HG03039 (cell line): Measurements from ENCODE around the gene MYO15A.

Experiments
- ATAC-seq: cut with Tn5 transposase; IDR thresholded peaks from one replicate; pipeline ENCODE4 v1.9.1; 2021; ENCODE audit warnings: mild to moderate bottlenecking, moderate library complexity; ENCODE audit not compliant: unreplicated experiment

The MYO15A gene, protein sequence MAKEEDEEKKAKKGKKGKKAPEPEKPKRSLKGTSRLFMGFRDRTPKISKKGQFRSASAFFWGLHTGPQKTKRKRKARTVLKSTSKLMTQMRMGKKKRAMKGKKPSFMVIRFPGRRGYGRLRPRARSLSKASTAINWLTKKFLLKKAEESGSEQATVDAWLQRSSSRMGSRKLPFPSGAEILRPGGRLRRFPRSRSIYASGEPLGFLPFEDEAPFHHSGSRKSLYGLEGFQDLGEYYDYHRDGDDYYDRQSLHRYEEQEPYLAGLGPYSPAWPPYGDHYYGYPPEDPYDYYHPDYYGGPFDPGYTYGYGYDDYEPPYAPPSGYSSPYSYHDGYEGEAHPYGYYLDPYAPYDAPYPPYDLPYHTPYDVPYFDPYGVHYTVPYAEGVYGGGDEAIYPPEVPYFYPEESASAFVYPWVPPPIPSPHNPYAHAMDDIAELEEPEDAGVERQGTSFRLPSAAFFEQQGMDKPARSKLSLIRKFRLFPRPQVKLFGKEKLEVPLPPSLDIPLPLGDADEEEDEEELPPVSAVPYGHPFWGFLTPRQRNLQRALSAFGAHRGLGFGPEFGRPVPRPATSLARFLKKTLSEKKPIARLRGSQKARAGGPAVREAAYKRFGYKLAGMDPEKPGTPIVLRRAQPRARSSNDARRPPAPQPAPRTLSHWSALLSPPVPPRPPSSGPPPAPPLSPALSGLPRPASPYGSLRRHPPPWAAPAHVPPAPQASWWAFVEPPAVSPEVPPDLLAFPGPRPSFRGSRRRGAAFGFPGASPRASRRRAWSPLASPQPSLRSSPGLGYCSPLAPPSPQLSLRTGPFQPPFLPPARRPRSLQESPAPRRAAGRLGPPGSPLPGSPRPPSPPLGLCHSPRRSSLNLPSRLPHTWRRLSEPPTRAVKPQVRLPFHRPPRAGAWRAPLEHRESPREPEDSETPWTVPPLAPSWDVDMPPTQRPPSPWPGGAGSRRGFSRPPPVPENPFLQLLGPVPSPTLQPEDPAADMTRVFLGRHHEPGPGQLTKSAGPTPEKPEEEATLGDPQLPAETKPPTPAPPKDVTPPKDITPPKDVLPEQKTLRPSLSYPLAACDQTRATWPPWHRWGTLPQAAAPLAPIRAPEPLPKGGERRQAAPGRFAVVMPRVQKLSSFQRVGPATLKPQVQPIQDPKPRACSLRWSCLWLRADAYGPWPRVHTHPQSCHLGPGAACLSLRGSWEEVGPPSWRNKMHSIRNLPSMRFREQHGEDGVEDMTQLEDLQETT (N-terminal part only)

DNA sequence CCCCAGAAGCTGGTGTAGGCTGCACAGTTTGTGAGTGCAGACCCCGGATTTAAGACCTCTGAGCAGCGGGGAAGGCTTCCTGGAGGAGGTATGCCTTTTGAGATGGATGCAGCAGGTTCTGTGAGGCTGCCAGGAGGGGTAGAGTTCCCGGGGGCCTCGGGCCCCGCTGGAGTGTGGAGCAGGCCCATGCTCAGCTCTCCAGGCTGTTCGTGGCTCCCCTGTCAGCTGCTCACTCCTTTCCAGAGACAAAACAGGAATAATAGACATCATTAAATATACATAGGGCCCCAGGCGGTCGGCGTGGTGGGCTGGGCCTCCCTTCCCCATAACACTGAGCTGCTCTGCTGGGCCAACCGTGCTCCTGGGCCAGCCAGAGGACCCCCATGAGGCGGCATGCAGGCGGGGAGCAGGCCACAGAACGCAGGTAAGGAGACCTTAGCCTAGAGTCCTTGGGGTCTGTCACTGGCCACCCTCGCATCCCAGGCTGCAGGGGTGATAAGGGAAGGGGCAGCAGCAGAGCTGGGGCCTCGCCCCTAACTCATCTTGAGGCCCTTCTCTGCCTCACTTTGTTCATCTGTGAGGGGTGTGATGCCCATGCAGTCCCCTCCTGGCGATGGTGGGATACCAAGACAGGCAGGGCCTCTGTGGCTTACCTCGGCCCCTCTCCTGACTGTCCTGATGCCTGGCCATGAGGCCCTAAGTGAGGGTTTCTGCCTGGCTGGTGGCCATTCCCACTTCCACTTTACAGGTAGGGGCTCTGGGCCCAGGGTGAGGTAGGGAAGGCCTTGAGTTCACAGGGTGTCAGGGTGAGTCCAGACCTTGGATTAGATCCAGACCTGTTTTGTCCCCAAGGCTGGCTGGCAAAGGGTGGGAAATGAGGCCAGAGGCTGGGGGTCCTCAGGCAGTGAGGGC lies at the start of gene MYO15A:
Gene MYO15A, plus strand, starts transcription at position 356 of the 912 bp plus-strand sequence. CDS start 10,045 bp downstream, outside the sequence.
- ATAC-seq, result no peak

DNA sequence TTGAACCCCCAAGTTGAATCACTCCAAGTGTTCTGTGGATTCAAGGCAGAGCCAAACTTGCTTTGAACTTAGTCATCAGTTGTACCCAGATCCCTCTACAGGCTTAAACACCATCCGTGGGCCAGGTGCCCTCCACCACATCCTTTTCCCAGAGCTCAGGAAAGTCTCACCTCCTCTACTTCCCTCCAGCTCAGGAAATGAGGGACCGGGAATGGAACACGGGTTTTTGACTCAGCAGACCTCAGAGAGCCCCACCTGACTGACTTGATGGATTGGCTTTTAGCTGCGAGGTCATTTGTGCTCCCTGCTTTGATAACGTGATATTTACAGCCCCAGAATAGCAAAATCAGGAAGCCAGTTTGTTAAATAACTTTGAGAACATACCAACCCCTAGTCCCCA lies 49.3 kb upstream of the MYO15A start:
- ATAC-seq, result no peak

DNA sequence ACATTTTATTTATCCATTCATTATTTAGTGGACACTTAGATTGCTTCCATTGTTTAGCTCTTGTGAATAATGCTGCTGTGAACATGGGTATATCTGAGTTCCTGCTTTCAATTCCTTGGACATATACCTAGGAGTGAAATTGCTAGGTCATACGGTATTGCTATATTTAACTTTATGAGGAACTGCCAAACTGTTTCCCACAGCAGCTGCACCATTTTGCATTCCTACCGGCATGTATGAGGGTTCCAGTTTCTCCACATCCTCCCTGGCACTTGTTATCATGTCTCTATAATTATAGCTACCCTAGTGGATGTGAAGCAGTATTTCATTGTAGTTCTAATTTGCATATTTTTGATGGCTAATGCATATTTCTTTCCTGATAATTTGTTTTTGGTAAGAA lies 44.5 kb upstream of the MYO15A start:
- ATAC-seq, result no peak

DNA sequence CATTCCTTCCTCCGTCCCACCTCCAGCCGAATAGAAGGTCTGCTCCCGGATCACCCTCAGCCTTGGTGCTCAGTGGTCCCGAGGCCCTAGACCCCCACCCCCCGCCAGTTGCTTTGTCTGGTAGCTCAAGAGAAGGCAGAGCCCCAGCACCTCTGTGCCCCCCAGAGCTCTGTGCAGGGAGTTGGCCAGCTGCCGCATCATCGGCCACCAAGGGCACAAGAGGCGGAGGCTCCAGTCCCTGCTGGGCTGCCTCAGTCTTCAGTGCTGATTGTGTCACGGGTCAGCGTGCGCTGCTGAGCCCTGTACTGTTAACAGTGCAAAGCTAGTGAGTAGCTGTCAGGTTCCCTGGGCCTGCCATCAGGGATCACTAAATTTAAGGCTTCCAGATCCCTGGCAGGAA lies 43.0 kb upstream of the MYO15A start:
- no peak for ATAC-seq

DNA sequence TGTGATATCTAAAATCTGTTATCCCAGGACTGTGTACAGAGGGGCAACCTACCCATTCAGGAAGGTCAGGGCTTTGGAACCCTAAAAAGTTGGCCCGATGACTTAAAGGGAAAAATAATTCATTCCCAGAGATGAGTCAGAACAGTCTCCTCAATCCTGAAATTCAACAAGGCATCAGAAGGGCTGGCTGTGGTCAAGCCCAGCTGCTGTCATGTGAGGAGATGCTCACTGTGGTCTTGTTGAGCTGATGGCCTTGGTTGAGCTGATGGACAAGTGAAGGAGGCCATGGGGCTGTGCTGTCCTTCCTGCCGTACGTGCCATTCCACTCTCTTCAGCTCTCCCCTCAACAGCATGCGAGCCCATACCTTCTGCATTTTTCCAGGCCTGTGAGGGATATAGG lies 41.7 kb upstream of the MYO15A start:
- ATAC-seq, result no peak

DNA sequence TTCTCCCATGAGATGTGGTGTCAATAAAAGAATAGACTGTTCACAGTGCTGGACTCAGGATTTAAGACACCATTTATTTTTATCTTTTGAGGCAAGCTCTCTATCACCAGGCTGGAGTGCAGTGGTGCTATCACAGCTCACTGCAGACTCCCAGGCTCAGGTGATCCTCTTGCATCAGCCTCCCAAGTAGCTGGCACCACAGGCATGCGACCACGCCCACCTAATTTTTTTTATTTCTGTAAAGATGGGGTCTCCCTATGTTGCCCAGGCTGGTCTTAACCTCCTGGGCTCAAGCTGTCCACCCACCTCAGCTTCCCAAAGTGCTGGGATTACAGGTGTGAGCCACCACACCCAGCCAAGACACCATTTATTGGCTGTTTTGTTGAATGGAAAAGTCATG lies 39.5 kb upstream of the MYO15A start:
- no peak for ATAC-seq

DNA sequence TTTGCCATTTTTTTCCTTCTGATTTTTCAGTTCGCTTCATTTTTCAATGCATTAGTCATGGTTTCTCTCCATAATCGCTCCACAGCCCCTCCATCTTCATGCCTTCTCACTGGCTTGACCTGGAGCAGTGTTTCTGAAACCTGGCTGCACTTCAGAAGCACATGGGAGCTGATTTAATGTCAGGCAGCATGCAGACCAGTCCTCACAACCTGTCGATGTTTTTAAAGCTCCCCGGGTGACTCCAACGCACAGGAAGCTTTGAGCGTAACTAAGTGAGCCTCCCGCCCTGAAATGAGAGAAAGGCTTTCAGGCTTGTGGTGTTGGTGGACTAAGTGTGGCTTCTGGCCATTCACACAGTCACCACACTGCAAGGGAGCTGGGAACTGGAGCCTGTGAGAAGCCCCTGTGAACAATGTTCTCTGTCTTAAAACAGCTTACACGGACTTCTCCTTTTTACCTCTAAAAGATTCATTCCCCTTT lies 37.7 kb upstream of the MYO15A start:
- ATAC-seq, result no peak

DNA sequence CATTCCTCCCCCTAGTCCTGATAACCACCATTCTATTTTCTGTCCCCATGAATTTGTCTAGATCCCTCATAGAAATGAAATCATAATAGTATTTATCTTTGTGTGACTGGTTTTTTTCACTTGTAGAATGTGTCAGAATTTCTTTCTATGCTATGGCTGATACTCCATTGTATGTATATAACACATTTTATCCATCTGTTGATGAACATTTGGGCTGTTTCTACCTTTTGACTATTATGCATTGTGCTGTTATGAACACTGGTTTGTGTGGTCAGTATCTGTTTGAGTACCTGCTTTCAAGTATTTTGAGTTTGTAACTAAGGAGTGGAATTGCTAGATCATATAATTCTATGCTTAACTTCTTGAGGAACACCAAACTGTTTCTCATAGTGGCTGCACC lies 36.8 kb upstream of the MYO15A start:
- ATAC-seq, result no peak

DNA sequence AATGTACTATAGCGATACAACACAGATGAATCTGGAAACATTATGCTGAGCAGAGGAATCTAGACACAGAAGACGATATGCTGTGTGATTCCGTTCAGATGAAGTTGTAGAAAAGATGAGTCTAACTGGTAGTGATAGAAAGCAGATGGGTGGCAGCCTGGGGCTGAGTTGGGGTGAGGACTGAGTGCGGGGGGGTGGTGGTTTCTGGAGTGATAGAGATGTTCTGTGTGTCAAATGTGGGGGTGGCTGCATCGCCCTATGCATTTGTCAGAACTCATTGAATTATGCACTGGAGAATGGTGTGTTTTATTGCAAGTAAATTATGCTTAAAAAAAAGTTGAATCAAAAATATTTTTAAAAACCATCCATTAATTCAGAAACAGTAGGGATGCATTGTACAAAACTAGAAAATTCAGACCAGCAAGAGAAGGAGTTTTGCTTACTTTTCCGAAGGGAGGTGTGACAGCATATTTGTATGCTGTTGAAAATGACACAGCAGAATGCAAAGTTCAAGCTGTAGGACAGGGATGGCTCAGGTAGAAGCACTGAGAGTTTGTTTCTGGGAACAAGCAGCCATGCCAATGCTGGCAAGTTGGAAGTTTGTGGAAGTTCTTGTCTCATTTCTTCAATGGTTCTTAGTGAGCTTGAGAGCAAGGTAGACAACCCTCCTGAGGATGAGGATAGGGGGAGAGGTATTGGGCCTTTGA lies 33.8 kb upstream of the MYO15A start:
- ATAC-seq, result no peak

DNA sequence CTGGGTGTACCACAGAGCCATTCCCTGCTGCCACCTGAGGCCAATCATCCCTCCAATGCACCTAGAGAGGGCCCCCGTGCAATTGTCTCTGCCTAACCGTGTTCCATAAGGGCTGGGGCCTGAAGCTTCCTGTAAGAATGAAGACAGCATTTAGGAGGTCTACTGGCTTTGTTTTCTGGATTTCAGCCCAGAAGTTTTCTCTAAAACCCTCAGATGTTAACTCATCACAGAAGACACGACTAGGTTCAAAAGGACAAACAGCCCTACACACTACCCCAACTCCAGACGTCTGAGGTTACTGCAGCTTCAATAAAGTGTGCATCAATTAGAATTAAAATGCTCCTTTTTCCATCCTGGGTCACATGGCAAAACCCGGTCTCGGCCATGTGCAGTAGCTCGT lies 31.6 kb upstream of the MYO15A start:
- no peak for ATAC-seq

DNA sequence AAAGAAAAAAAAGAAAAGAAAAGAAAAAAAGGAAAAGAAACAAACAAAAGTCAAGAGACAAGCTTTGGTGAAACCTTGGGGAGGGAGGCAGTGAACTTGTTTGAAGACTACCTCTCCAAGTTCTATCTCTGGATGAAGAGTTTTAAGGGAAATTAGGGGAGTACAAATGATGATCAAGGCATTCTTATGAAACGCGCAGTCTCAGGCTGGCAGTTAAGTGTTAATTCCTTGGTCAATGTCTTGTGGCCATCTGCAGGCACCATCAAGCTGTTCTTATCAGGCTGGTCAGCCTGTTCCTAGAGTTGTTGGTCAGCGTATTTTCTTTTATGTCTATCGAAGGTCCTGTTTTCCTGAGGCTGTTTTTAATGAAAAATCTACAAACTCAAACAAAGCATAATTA lies 29.0 kb upstream of the MYO15A start:
- ATAC-seq, result no peak

DNA sequence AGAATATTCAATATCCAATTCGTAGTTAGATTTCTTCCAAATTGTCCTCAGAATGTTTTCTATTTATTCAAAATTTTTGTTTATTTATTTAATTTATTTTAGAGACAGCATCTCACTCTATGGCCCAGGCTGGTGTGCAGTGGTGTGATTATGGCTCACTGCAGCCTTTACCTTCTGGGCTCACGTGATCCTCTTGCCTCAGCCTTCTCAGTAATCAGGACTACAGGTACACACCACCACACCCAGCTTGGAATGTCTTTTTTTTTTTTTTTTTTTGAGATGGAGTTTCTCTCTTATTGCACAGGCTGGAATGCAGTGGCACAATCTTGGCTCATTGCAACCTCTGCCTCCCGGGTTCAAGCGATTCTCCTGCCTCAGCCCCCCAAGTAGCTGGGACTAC lies 24.3 kb upstream of the MYO15A start:
- ATAC-seq, result no peak

DNA sequence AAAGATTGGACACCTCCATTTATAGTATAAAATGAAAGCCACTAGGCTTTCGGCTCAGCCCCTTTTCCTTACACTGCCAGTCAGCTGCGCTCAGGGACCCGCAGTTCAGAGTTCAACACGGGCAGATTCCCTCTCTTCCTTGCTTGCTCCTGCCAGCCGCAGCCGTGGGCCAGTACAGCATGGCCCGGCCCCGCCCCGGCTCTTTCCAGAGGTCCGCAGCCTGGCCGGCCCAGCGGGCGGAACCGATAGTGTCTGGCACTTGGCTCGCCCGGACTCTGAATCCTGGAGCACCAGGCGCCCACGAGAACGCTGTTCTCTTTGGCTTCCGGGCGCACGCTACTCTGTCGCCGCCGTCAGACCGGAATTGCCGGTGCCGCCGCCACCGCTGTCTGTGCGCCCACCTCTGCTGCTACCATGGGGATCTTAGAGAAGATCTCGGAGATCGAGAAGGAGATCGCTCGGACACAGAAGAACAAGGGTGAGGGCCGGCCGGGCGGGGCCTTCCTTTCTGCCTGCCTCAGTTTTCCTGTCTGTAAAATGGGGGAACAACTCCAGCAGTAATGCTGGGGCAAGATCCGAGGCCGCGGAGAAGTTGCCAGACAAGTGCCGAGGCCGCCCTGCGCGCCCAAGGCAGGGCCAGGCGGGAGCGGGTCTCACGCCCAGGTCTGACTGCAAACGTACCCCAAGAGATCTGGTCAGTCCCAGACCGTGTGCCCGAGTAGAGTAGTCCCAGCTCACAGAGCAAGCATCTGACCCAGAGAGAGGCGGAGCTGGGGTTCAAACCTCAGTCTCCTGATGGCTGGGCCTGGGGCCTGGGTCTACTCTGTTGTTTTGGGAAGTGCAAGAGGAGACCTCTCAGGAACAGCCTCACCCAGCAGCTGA lies 20.7 kb upstream of the MYO15A start, which contains the start of gene DRG2:
Gene DRG2, plus strand, starts transcription at position 339 of the 882 bp plus-strand sequence. Its CDS starts 76 bp downstream, at position 415.
- ATAC-seq, result peak; percentile 76

DNA sequence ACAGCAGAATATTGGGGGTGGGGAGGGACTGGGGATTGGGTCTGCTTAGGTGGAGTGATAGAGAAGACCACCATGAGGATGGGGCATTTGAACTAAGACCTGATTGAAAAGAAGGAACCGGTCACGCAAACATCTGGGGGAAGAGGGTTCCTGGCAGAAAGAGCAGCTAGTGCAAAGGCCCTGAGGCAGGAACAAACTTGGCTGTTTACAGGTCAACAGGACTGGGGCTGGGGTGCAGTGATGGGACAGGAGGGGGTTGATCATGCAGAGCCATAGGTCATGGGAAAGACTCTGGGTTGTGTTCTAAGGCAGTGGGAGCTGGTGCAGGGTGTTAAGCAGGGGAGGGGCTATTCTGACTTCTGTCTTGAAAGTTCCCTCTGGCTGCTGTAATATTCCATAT lies 18.9 kb upstream of the MYO15A start:
- ATAC-seq, result no peak

DNA sequence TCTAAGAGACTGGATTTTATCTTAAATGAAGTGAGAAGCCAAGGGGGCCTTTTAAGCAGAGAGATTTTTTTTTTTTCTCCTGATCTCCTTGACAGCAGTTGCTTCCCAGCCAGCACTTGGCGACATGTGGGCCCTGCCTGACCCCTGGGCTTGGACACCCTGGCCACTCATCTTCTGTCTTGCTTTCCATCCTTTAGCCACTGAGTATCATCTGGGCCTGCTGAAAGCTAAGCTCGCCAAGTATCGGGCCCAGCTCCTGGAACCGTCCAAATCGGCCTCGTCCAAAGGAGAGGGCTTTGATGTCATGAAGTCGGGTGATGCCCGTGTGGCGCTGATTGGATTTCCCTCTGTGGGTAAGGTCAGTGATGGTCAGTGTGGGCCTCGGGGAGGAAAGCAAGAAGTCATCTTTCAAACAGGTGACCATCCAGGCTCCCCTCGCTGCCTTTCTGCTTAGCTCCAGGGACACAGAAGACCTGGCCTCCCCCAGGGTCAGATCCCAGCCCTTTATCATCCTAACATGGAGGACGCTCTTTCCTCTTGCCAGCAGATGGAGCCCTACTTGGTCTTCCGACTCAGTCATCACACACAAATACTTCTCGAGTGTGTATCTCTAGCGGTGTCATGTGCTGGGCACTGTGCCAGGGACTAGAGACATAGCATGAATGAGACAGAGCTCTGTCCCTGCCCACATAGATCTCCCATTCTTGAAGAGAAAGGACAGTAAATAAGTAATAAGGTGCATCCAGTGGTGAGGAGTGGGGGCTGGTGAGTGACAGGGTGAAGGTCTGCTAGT lies 14.7 kb upstream of the MYO15A start:
- no peak for ATAC-seq

DNA sequence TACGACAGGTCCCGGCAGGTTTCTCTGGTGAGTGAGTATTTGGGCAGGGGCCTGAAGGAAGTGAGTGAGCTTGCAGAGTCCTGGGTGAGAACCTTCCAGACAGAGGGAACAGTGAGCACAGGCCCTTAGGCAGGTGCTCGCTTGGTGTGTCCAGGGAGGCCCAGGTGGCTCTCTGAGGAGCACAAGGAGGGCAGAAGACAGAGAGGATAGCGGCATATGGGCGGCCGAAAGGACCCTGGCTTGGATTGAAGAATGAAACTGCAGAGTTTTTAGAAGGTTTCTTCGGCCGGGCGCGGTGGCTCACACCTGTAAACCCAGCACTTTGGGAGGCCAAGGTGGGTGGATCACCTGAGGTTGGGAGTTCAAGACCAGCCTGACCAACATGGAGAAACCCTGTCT lies 14.1 kb upstream of the MYO15A start:
- no peak for ATAC-seq

DNA sequence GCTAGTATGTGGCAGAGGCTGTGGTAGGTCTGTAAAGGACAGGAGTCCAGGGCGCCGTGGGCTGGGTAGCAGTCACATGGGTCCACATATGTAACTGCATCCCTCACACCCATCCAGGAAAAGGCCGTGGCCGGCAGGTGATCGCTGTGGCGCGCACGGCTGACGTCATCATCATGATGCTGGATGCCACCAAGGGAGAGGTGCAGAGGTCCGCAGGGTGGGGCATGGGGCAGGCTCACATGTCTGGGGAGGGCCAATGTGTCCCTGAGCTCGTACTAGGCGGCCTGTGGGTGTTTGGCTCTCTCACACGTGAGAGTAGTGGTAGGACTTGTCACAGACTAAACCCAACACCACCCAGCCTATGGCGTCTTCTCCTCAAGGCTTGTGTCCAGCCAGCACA lies 9.0 kb upstream of the MYO15A start:
- no peak for ATAC-seq

DNA sequence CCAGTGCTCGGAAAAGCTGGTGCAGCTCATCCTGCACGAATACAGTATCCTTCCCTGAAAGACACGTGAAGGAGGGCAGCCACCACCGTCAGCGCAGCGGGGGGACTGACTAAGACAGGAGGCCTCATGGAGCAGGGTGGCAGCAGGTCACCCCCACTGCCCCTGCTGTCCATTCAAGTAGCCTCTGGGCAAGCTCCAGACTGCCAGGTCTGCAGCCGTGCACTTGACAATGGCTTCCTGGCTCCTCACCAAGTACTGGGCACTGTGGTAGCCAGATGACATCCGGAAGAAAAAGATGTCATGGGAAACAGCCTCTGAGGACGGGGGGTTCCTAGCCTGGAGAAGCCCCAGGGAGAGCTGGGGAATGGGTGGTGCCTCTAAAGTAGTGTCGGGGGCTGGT lies 7.9 kb upstream of the MYO15A start:
- no peak for ATAC-seq
